HepG2 (cell line): ENCODE measurements around the gene SPAG7. TPM values are rescaled to one million over a fixed set of nuclear protein-coding genes. Genes with fewer than 3 reads are reported as not detected.

ENCODE experiments used
- ATAC-seq: fragments of 200-7000 bp; cut with Tn5 transposase; 3 replicates; pipeline ENCODE4 v1.9.1; 2020; ENCODE audit warnings: mild to moderate bottlenecking, moderate library complexity
- BruUV-seq: library from RNA; stranded (reverse); fragments of 400-500 nt; replicated peaks from 2 replicates; lab custom pipeline; 2021; lab: Mats Ljungman, UMichigan
- CTCF ChIA-PET: fragments of 300-600 bp; formaldehyde crosslinking; extraction: SDS; loops from one replicate; lab custom pipeline; 2021; ENCODE audit warnings: low total read pairs, inconsistent platforms, low intra/inter-chr PET ratio; lab: Yijun Ruan, JAX
- POLR2A ChIA-PET: fragments of 350-600 bp; sonication (Branson Sonifier 250); formaldehyde crosslinking; loops from one replicate; lab custom pipeline; 2020; ENCODE audit warnings: antibody characterized with exemption, inconsistent platforms; lab: Yijun Ruan, JAX
- DNase-seq: peaks from one replicate; pipeline ENCODE4 v3.0.0-alpha.2; 2015; ENCODE audit warnings: low spot score
- FAIRE-seq: peaks from 3 replicates; lab custom pipeline; 2011; peaks lifted over from hg19 to GRCh38; lab: Jason Lieb, UNC
- H2AFZ ChIP-seq: one replicate; pipeline ENCODE4 v1.6.1; 2011; ENCODE audit warnings: low read length, inconsistent platforms
- H3K27ac ChIP-seq: fragments of 300-600 bp; 3 replicates; pipeline ENCODE4 v1.8.0; 2011; ENCODE audit warnings: mixed run types, mild to moderate bottlenecking, mixed read lengths, low read length, inconsistent platforms; ENCODE audit not compliant: insufficient read depth; ENCODE audit errors: extremely low read length
- H3K27me3 ChIP-seq, 2 experiments: fragments of 200-600 bp in 1 of 2; 2 replicates in 1 of 2; 3 replicates in 1 of 2; pipeline versions ENCODE4 v1.6.0 to v1.8.0; 2011; ENCODE audit warnings: low read length in 2 of 2, mild to moderate bottlenecking in 2 of 2, moderate library complexity in 2 of 2, inconsistent platforms in 1 of 2; ENCODE audit not compliant: insufficient read depth in 2 of 2, control insufficient read depth in 1 of 2
- H3K36me3 ChIP-seq, 2 experiments: fragments of 200-600 bp in 1 of 2; replicated peaks in 1 of 2; 2 replicates in 1 of 2; 3 replicates in 1 of 2; pipeline versions ENCODE4 v1.5.1 to v1.8.0; 2011; ENCODE audit warnings: low read length in 2 of 2, inconsistent platforms in 1 of 2; ENCODE audit not compliant: insufficient read depth in 2 of 2, control insufficient read depth in 1 of 2
- H3K4me1 ChIP-seq: 2 replicates; pipeline ENCODE4 v1.5.1; 2012; ENCODE audit warnings: low read length, inconsistent platforms; ENCODE audit not compliant: insufficient read depth
- H3K4me2 ChIP-seq: 2 replicates; pipeline ENCODE4 v1.6.0; 2011; ENCODE audit warnings: low read depth, low read length, inconsistent platforms
- H3K4me3 ChIP-seq, 3 experiments: fragments of 200-600 bp in 1 of 3; sonication (generic), shearing (Covaris generic) in 1 of 3; replicated peaks in 1 of 3; 2 replicates each; pipeline ENCODE4 v1.5.1; 2011 to 2016; ENCODE audit warnings: low read length in 3 of 3, inconsistent platforms in 2 of 3, low read depth in 2 of 3, mild to moderate bottlenecking in 2 of 3, control low read depth in 1 of 3, mixed read lengths in 1 of 3; ENCODE audit not compliant: insufficient read depth in 1 of 3
- H3K79me2 ChIP-seq: one replicate; pipeline ENCODE4 v1.6.1; 2011; ENCODE audit warnings: low read length, inconsistent platforms; ENCODE audit not compliant: insufficient read depth
- H3K9ac ChIP-seq: 2 replicates; pipeline ENCODE4 v1.6.0; 2011; ENCODE audit warnings: mild to moderate bottlenecking, low read depth, low read length, inconsistent platforms; ENCODE audit not compliant: insufficient read depth
- H3K9me3 ChIP-seq: 2 replicates; pipeline ENCODE4 v1.5.1; 2012; ENCODE audit warnings: mild to moderate bottlenecking, low read length
- H4K20me1 ChIP-seq: 2 replicates; pipeline ENCODE4 v1.6.0; 2011; ENCODE audit warnings: inconsistent platforms, mild to moderate bottlenecking, low read length, moderate library complexity; ENCODE audit not compliant: insufficient read depth
- ADNP ChIP-seq: sonication (generic); formaldehyde crosslinking; IDR thresholded peaks from 2 replicates; pipeline ENCODE4 v1.4.0; 2020; ENCODE audit warnings: missing genetic modification reagents
- AKAP8 ChIP-seq: sonication (generic); formaldehyde crosslinking; IDR thresholded peaks from 2 replicates; pipeline ENCODE4 v1.5.1; 2020; ENCODE audit warnings: mild to moderate bottlenecking, missing genetic modification reagents
- KLF16 ChIP-seq, 2 experiments: sonication (generic) in 1 of 2; formaldehyde crosslinking in 1 of 2; IDR thresholded peaks; 2 replicates each; pipeline versions ENCODE4 v1.6.1 to v1.8.0; 2016 to 2023; ENCODE audit warnings: missing genetic modification reagents in 2 of 2, missing compliant biosample characterization in 1 of 2
- MBNL3 ChIP-seq: fragments of 250-450 bp; sonication (Bioruptor Pico); conservative IDR thresholded peaks from 2 replicates; pipeline ENCODE4 v1.8.0; 2022; ENCODE audit warnings: mild to moderate bottlenecking, inconsistent platforms
- MTF1 ChIP-seq: sonication (generic); formaldehyde crosslinking; IDR thresholded peaks from 2 replicates; pipeline ENCODE4 v1.5.0; 2020; ENCODE audit warnings: missing genetic modification reagents
- NFKBIZ ChIP-seq: IDR thresholded peaks from 2 replicates; pipeline ENCODE4 v1.6.1; 2018; ENCODE audit warnings: missing genetic modification reagents, missing compliant biosample characterization
- NFYB ChIP-seq: sonication (generic); formaldehyde crosslinking; IDR thresholded peaks from 2 replicates; pipeline ENCODE4 v1.4.0; 2020; ENCODE audit warnings: missing genetic modification reagents
- NR0B2 ChIP-seq: sonication (generic); formaldehyde crosslinking; IDR thresholded peaks from 2 replicates; pipeline ENCODE4 v1.4.0; 2020; ENCODE audit warnings: mild to moderate bottlenecking, missing genetic modification reagents
- PAF1 ChIP-seq: IDR thresholded peaks from 2 replicates; pipeline ENCODE4 v1.6.1; 2016; ENCODE audit warnings: missing genetic modification reagents, missing compliant biosample characterization
- PITX1 ChIP-seq: sonication (generic); formaldehyde crosslinking; IDR thresholded peaks from 2 replicates; pipeline ENCODE4 v1.5.1; 2020; ENCODE audit warnings: mild to moderate bottlenecking, missing genetic modification reagents
- RXRB ChIP-seq: IDR thresholded peaks from 2 replicates; pipeline ENCODE4 v1.6.1; 2016; ENCODE audit warnings: borderline replicate concordance, missing genetic modification reagents, missing compliant biosample characterization
- SMYD3 ChIP-seq: sonication (generic); formaldehyde crosslinking; IDR thresholded peaks from 2 replicates; pipeline ENCODE4 v1.8.1; 2023; ENCODE audit warnings: mild to moderate bottlenecking, missing genetic modification reagents
- ZBTB26 ChIP-seq: IDR thresholded peaks from 2 replicates; pipeline ENCODE4 v1.6.1; 2016; ENCODE audit warnings: missing compliant biosample characterization, missing genetic modification reagents, borderline replicate concordance
- ZFP36L2 ChIP-seq: sonication (generic); formaldehyde crosslinking; IDR thresholded peaks from 2 replicates; pipeline ENCODE4 v1.4.0; 2020; ENCODE audit warnings: missing genetic modification reagents
- ZNF121 ChIP-seq: sonication (generic); formaldehyde crosslinking; IDR thresholded peaks from 2 replicates; pipeline ENCODE4 v1.5.0; 2020; ENCODE audit warnings: mild to moderate bottlenecking, missing genetic modification reagents
- ZNF264 ChIP-seq: sonication (generic); formaldehyde crosslinking; IDR thresholded peaks from 2 replicates; pipeline ENCODE4 v1.4.0; 2020; ENCODE audit warnings: missing genetic modification reagents
- ZNF451 ChIP-seq: sonication (generic); formaldehyde crosslinking; IDR thresholded peaks from 2 replicates; pipeline ENCODE4 v1.5.0; 2020; ENCODE audit warnings: mild to moderate bottlenecking, missing genetic modification reagents
- ZNF468 ChIP-seq: sonication (generic); formaldehyde crosslinking; IDR thresholded peaks from 2 replicates; pipeline ENCODE4 v1.8.0; 2022; ENCODE audit warnings: mild to moderate bottlenecking, moderate library complexity, missing genetic modification reagents
- ZNF512B ChIP-seq: sonication (generic); formaldehyde crosslinking; IDR thresholded peaks from 2 replicates; pipeline ENCODE4 v1.5.1; 2020; ENCODE audit warnings: missing genetic modification reagents, mild to moderate bottlenecking, borderline replicate concordance
- WGBS: methylation state at CpG from one replicate; pipeline ENCODE4 v1.1.6; 2017; ENCODE audit warnings: low lambda C conversion rate; 5-methylcytosine and 5-hydroxymethylcytosine counted together
- in situ Hi-C: cut with HindIII; loops from 2 replicates; pipeline ENCODE4 v1.10.0; 2017; ENCODE audit warnings: low pct_unique_long_range_greater_than_20kb; ENCODE audit not compliant: extremely low pct_ligation_motif_present
- intact Hi-C: fragments of 100-400 bp; cut with micrococcal nuclease; formaldehyde crosslinking; loops from one replicate; pipeline ENCODE4 v1.10.0; 2022; ENCODE audit not compliant: unreplicated experiment
- polyA plus RNA-seq, 8 experiments: library from polyadenylated mRNA; depleted of rRNA in 3 of 8; stranded (reverse) in 7 of 8; unstranded in 1 of 8; fragments of >200 nt; fragmentation: Illumina TruSeq in 4 of 8; extraction: Trizol in 4 of 8; gene quantifications; 2 replicates each; pipeline versions ENCODE4 v1.2.1 to v1.2.3, GENCODE V29; 2011 to 2016; ENCODE audit warnings: low read depth in 4 of 8, missing spikeins in 1 of 8, mixed read lengths in 1 of 8; ENCODE audit not compliant: insufficient read depth in 1 of 8
- total RNA-seq, 5 experiments: library from RNA; depleted of rRNA; stranded (reverse); fragments of >200 nt; fragmentation: Illumina TruSeq; extraction: Trizol; gene quantifications; 2 replicates each; pipeline ENCODE4 v1.2.3, GENCODE V29; 2016; ENCODE audit warnings: low read depth in 1 of 5

The SPAG7 gene
- total and polyA plus RNA-seq, 2 of the 13 experiments (the other 11 are each of a cell fraction or from before 2014, with no cell fraction given), result 51.0 to 59.0 TPM

- H3K36me3 ChIP-seq, result peaks cover 0 to 3% of the 10 kb centered on the region in 2 experiments; a peak in 2 of 5 replicates
- no TSS peak for BruUV-seq
- FAIRE-seq (no peak), DNase-seq (peak; percentile 72), ATAC-seq (peak; percentile 79)
- H3K79me2 ChIP-seq, result no peaks in the 10 kb centered on the region
- H3K4me1 ChIP-seq, result peaks cover 30% of the 10 kb centered on the region
- H2AFZ ChIP-seq, result no peak within 1 kb of the TSS
- H3K9me3 ChIP-seq, result no peaks in the 10 kb centered on the region
- 1% methylated on average over 17 of the region's 78 CpGs for WGBS
- CTCF ChIA-PET, result interaction anchor here (1.2 to 2.0 kb wide), 2 partner anchors 75 to 78 kb away, joined by 3 to 7 read pairs; no protein-coding TSS in a partner anchor
- intact Hi-C loops (loop anchor here (2.0 kb wide), 1 partner anchor 76 kb away; no protein-coding TSS in a partner anchor), in situ Hi-C loops (no loop called here)
- peak within 1 kb of the TSS; percentile 94 for H3K4me2 ChIP-seq
- POLR2A ChIA-PET, result interaction anchor here (0.7 to 5.6 kb wide), 10 partner anchors 9 to 78 kb away, joined by 3 to 78 read pairs (median 4); partner anchors contain the start of genes INCA1, KIF1C, RNF167 and SLC25A11
- peak within 1 kb of the TSS; percentile 70 for H3K9ac ChIP-seq
- H4K20me1 ChIP-seq, result no peaks in the 10 kb centered on the region
- H3K27me3 ChIP-seq, result no peaks in the 10 kb centered on the region
- peak within 1 kb of the TSS; percentile 80 to 87 (median 84) for H3K4me3 ChIP-seq
- peak within 1 kb of the TSS; percentile 55 for H3K27ac ChIP-seq
- no peak for TF ChIP-seq SMYD3
- TF ChIP-seq ZNF451 (CRISPR knock-in tag), result peak; percentile 71; the same call in 1 of the 2 replicates
- no peak for TF ChIP-seq NR0B2
- TF ChIP-seq NFKBIZ (CRISPR knock-in tag), result no peak
- no peak for TF ChIP-seq PAF1
- TF ChIP-seq NFYB (CRISPR knock-in tag), result no peak; the same call in 1 of the 2 replicates
- TF ChIP-seq AKAP8, result 0 out of 2 replicates have a peak, but pooled peaks have one; percentile 82
- TF ChIP-seq MBNL3 (CRISPR knock-in tag), result no peak
- TF ChIP-seq MTF1 (CRISPR knock-in tag), result no peak
- 0 out of 2 replicates have a peak, but pooled peaks have one; percentile 14 for TF ChIP-seq ZNF264 (CRISPR knock-in tag)
- TF ChIP-seq RXRB (CRISPR knock-in tag), result peak; percentile 35; the same call in 1 of the 2 replicates
- TF ChIP-seq ZNF512B (CRISPR knock-in tag), result no peak
- TF ChIP-seq ZNF121 (CRISPR knock-in tag), result no peak
- TF ChIP-seq ADNP (CRISPR knock-in tag), result 0 out of 2 replicates have a peak, but pooled peaks have one; percentile 51
- peak; percentile 51; the same call in 1 of the 2 replicates for TF ChIP-seq ZNF468 (CRISPR knock-in tag)
- TF ChIP-seq KLF16 (CRISPR knock-in tag; IDR thresholded peaks at IDR 0.05), result peak in 1 of 2 experiments; percentile 71; a peak in 1 of 4 replicates
- TF ChIP-seq ZFP36L2, result no peak
- 0 out of 2 replicates have a peak, but pooled peaks have one; percentile 12 for TF ChIP-seq PITX1
- peak; percentile 61; the same call in 1 of the 2 replicates for TF ChIP-seq ZBTB26 (CRISPR knock-in tag)
These were observed 19.5 kb upstream of the SPAG7 start, which contains the start of gene CAMTA2 for GRCh38 chr17:4986951-4987766. Gene CAMTA2, minus strand, starts transcription at chr17:4987675. Its CDS starts 1,453 bp downstream, at chr17:4986222.
